ENCODE results near the gene TMEM9B. TPM values are rescaled to one million over a fixed set of nuclear protein-coding genes. Genes with fewer than 3 reads are reported as not detected.

The TMEM9B gene
- total RNA-seq, 1 experiment from 2014 or later: 29.6 TPM

DNA sequence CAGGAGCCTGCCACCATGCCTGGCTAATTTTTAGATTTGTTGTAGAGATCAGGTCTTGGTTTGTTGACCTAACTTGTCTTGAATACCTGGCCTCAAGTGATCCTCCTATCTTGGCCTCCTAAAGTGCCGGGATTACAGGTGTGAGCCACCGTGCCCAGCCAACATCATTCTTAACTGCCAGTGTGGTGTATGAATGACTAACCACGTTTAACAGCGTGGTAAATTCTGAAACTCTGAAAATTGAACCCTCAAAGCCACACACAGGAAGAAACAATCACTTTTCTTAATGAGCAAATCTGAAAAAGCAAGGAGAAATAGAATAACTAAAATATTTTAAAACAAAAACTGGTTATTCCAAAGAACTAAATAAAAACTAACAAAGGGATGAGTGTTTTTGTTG lies 7.4 kb downstream of the TMEM9B start:
- ChIA-PET CTCF (no interaction called here), POLR2A (interaction anchor here (0.5 kb wide), 1 partner anchor 41 kb away, joined by 3 read pairs; no protein-coding TSS in a partner anchor)
- Mint-ChIP-seq H3K4me3 (ENCODE audit: unreplicated experiment) (no peak overlapping the region), H3K36me3 (ENCODE audit: insufficient read depth, unreplicated experiment) (peaks cover 22% of the 10 kb centered on the region), H3K4me1 (ENCODE audit: low read depth, unreplicated experiment) (no peaks in the 10 kb centered on the region), H3K9me3 (ENCODE audit: unreplicated experiment) (no peaks in the 10 kb centered on the region), H3K27me3 (ENCODE audit: insufficient read depth, unreplicated experiment) (no peaks in the 10 kb centered on the region), H3K27ac (ENCODE audit: unreplicated experiment) (no peak overlapping the region)
- intact Hi-C loops (cut with micrococcal nuclease; ENCODE audit: unreplicated experiment): no loop called here
- H3K9me3 ChIP-seq: no peaks in the 10 kb centered on the region
- no peaks in the 10 kb centered on the region for H3K27me3 ChIP-seq (replicated peaks; ENCODE audit: control insufficient read depth, insufficient read depth, low read length)
- no peak overlapping the region for H3K4me3 ChIP-seq (ENCODE audit: low read depth, low read length)
- no peak for DNase-seq
- no peaks in the 10 kb centered on the region for H3K4me1 ChIP-seq
- TF ChIP-seq, protein P1, sequence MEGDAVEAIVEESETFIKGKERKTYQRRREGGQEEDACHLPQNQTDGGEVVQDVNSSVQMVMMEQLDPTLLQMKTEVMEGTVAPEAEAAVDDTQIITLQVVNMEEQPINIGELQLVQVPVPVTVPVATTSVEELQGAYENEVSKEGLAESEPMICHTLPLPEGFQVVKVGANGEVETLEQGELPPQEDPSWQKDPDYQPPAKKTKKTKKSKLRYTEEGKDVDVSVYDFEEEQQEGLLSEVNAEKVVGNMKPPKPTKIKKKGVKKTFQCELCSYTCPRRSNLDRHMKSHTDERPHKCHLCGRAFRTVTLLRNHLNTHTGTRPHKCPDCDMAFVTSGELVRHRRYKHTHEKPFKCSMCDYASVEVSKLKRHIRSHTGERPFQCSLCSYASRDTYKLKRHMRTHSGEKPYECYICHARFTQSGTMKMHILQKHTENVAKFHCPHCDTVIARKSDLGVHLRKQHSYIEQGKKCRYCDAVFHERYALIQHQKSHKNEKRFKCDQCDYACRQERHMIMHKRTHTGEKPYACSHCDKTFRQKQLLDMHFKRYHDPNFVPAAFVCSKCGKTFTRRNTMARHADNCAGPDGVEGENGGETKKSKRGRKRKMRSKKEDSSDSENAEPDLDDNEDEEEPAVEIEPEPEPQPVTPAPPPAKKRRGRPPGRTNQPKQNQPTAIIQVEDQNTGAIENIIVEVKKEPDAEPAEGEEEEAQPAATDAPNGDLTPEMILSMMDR (IDR thresholded peaks at IDR 0.05; ENCODE audit: insufficient read depth in 1 of 2, low read depth in 1 of 2, low read length in 1 of 2, severe bottlenecking in 1 of 2, unreplicated experiment in 1 of 2): no peak
- H3K36me3 ChIP-seq (ENCODE audit: control insufficient read depth, insufficient read depth, low read length): no peaks in the 10 kb centered on the region
- BruUV-seq (replicated peaks): no TSS peak

DNA sequence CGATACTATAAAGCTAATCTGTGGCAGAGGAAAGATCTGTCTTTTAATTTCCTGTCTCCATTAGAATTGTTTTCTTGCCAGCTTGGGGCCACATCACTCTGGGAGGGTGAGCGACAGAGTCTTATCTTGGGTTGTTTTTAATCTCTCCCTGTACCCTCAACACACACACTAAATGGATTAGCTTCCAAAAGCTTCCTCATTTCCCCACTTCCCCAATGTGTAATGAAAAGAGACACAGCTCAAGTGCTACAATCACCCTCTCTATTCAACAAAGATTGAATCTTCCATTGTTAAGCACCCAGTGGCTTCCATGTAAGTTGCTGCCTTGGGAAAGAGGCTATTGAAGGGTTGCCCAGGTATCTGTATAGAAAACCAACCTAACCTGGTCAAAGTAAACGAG lies 15.4 kb downstream of the TMEM9B start:
- H3K36me3 ChIP-seq (ENCODE audit: control insufficient read depth, insufficient read depth, low read length): no peaks in the 10 kb centered on the region
- no peaks in the 10 kb centered on the region for H3K27me3 ChIP-seq (replicated peaks; ENCODE audit: control insufficient read depth, insufficient read depth, low read length)
- Mint-ChIP-seq H3K36me3 (ENCODE audit: insufficient read depth, unreplicated experiment) (peaks cover 8% of the 10 kb centered on the region), H3K9me3 (ENCODE audit: unreplicated experiment) (no peaks in the 10 kb centered on the region), H3K4me3 (ENCODE audit: unreplicated experiment) (no peak overlapping the region), H3K27me3 (ENCODE audit: insufficient read depth, unreplicated experiment) (no peaks in the 10 kb centered on the region), H3K4me1 (ENCODE audit: low read depth, unreplicated experiment) (no peaks in the 10 kb centered on the region), H3K27ac (ENCODE audit: unreplicated experiment) (no peak overlapping the region)
- no peak for DNase-seq
- CTCF ChIA-PET: no interaction called here
- TF ChIP-seq, protein P1 (IDR thresholded peaks at IDR 0.05; ENCODE audit: insufficient read depth in 1 of 2, low read depth in 1 of 2, low read length in 1 of 2, severe bottlenecking in 1 of 2, unreplicated experiment in 1 of 2): no peak
- BruUV-seq (replicated peaks): no TSS peak
- H3K4me1 ChIP-seq: no peaks in the 10 kb centered on the region
- intact Hi-C loops (cut with micrococcal nuclease; ENCODE audit: unreplicated experiment): no loop called here
- no peak overlapping the region for H3K4me3 ChIP-seq (ENCODE audit: low read depth, low read length)
- POLR2A ChIA-PET: no interaction called here
- 0 out of 2 replicates have a peak, but pooled peaks cover 2% of the 10 kb centered on the region for H3K9me3 ChIP-seq

DNA sequence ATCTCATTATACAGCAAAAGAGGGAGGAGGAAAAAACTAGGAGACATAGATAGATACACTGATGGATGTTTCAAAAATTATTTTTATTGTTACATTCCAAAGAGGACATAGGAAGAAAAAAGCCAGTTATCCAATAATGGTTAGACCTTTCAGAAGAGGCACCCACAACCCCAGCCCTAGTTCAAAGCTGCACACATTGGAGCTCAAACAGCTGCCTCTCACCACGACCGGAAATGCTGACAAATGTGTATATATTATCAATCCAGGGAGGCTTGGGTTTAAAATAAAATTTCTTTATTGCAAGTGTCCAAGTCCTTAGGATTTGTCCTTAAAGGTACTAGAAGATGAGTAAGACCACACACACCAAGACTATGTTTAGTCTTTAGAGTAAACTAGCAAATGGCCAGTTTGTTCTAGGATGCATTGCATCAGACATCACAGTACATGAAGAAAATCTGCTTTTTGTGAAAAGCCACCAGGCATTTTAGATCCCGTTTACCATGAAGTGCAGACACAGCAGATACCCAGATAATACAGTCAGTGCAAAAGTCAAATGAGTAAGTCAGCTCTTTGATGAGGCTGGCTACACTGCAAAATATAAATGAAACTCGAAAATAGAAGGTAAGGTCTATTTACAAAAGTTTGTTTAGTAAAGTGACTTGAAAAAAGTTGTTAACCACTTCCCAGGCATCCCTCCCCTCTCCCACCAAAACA lies 16.9 kb downstream of the TMEM9B start:
- Mint-ChIP-seq H3K36me3 (ENCODE audit: insufficient read depth, unreplicated experiment) (peaks cover 5% of the 10 kb centered on the region), H3K27ac (ENCODE audit: unreplicated experiment) (no peak overlapping the region), H3K4me1 (ENCODE audit: low read depth, unreplicated experiment) (no peaks in the 10 kb centered on the region), H3K4me3 (ENCODE audit: unreplicated experiment) (no peak overlapping the region), H3K27me3 (ENCODE audit: insufficient read depth, unreplicated experiment) (no peaks in the 10 kb centered on the region), H3K9me3 (ENCODE audit: unreplicated experiment) (no peaks in the 10 kb centered on the region)
- TSS peak; percentile 59 for BruUV-seq (replicated peaks)
- H3K27me3 ChIP-seq (replicated peaks; ENCODE audit: control insufficient read depth, insufficient read depth, low read length): no peaks in the 10 kb centered on the region
- no peaks in the 10 kb centered on the region for H3K4me1 ChIP-seq
- H3K4me3 ChIP-seq (ENCODE audit: low read depth, low read length): no peak overlapping the region
- ChIA-PET CTCF (interaction anchor here (0.6 kb wide), 1 partner anchor 8 kb away, joined by 8 read pairs; no protein-coding TSS in a partner anchor), POLR2A (no interaction called here)
- no peak for DNase-seq
- 0 out of 2 replicates have a peak, but pooled peaks cover 2% of the 10 kb centered on the region for H3K9me3 ChIP-seq
- TF ChIP-seq, protein P1 (IDR thresholded peaks at IDR 0.05; ENCODE audit: insufficient read depth in 1 of 2, low read depth in 1 of 2, low read length in 1 of 2, severe bottlenecking in 1 of 2, unreplicated experiment in 1 of 2): no peak
- no peaks in the 10 kb centered on the region for H3K36me3 ChIP-seq (ENCODE audit: control insufficient read depth, insufficient read depth, low read length)
- intact Hi-C loops (cut with micrococcal nuclease; ENCODE audit: unreplicated experiment): no loop called here

Measured in Caco-2 (cell line).